COLO829 (cell line): ENCODE data around the gene MTX1.
"Not testable (repeated sequence)": the region's sequence is repeated elsewhere in the genome, so short reads cannot be mapped to it uniquely, and the experiment has no call there.

Source experiments
- DNase-seq: peaks from one replicate; pipeline ENCODE4 v3.0.0; 2012; ENCODE audit warnings: low spot score

Gene MTX1, protein sequence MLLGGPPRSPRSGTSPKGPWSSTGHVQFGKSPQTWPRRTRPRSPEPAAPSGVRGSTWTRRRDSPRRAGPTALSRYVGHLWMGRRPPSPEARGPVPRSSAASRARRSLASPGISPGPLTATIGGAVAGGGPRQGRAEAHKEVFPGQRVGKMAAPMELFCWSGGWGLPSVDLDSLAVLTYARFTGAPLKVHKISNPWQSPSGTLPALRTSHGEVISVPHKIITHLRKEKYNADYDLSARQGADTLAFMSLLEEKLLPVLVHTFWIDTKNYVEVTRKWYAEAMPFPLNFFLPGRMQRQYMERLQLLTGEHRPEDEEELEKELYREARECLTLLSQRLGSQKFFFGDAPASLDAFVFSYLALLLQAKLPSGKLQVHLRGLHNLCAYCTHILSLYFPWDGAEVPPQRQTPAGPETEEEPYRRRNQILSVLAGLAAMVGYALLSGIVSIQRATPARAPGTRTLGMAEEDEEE

DNA sequence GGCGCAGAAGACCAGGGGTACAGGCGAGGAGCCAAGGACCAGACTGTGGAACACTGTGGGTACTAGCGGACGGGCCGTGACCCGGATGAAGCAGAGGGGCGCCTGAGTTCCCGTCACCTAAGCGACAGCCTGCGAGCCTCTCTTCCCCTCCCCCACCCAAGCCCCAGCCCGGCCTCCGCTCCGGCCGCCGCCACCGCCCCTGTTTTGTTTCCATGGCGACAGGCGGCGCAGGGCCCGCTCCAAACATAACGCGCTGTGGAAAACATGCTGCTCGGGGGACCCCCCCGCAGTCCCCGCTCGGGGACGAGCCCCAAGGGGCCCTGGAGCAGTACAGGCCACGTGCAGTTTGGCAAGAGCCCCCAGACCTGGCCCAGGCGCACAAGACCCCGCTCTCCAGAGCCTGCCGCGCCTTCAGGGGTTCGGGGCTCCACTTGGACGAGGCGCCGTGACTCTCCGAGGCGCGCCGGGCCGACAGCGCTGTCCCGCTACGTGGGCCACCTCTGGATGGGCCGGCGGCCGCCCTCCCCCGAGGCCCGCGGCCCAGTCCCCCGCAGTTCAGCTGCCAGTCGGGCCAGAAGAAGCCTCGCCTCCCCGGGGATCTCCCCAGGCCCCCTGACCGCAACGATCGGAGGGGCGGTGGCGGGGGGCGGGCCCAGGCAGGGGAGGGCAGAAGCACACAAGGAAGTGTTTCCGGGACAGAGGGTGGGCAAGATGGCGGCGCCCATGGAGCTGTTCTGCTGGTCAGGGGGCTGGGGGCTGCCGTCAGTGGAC, at the start of gene MTX1:
MTX1 (plus strand) TSS at position 155 of the 771 bp plus-strand sequence; CDS start at position 265, 110 bp downstream.
- DNase-seq = peak; percentile 78

DNA sequence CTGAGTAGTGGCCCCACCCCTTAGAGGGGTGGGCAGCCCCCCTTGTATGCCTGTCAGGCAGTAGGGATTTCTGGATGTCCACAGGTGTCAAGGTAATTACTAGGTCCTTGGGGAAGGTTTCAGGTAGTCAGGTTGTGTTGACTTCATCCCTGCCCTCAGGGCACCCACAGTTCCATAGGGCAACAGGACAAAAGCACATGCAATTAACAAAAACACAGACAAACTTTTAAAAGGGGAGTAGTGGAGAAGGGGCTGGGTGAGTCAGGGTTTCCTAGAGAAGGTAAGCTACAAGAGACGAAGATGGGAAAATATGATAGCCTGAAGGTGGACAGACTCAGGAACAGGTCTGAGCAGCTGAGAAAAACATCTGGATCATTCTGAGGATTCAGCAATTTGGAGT, 49.5 kb upstream of the MTX1 start:
- no peak for DNase-seq

- DNase-seq = no peak
Observed at GRCh38 chr1:155160128-155160527, 48.4 kb upstream of the MTX1 start.

DNA sequence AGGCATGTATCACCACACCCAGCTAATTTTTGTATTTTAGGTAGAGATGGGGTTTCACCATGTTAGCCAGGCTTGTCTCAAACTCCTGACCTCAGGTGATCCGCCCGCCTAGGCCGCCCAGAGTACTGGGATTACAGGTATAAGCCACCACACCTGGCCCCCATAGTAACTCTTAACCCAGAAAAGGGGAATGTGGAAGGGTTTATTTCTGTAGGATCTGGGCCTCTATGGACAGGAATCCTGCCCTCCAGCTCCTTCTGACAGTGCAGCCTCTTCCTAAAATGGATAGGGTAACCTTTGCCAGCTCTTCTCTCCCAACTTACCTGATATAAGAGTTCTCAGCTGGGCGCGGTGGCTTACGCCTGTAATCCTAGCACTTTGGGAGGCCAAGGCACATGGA, 45.9 kb upstream of the MTX1 start:
- not testable (repeated sequence) for DNase-seq

- not testable (repeated sequence) for DNase-seq
Observed at GRCh38 chr1:155163785-155164184, 44.7 kb upstream of the MTX1 start.

DNA sequence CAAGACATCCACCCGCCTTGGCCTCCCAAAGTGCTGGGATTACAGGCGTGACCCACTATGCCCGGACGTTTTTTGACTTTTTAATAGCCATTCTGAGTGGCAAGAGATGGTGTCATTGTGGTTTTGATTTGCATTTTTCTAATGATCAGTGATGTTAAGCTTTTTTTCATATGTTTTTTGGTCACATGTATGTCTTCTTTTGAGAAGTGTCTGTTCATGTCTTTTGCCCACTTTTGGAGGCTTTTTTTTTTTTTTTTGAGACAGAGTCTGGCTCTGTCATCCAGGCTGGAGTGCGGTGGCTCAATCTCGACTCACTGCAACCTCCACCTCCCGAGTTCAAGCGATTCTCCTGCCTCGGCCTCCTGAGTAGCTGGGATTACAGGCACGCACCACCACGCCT, 43.9 kb upstream of the MTX1 start:
- DNase-seq = not testable (repeated sequence)

DNA sequence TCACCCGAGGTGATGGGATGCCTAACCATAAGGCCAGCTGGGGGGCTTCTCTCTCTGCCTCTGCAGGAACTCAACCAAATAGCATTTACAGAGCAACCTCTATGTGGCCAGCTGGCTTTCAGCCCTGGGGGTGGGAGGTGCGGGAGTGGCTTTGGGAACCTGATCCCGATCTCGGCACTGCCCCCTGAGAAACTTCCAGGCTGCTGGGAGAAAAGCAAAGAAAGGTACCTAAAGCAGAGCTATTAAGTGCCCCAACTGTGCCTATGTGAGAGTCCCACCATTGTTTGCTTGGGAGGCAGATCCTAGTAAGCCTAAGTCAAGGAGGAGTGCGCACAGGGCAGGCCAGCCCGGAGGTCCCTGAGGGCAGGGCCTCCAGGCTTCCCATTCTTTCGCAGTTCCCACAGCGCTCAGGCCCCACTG, 42.4 kb upstream of the MTX1 start:
- DNase-seq = no peak

- DNase-seq = no peak
Observed at GRCh38 chr1:155166471-155167165, 41.9 kb upstream of the MTX1 start.

- peak; percentile 82 for DNase-seq
Observed at GRCh38 chr1:155167166-155168104, 41.1 kb upstream of the MTX1 start.

GRCh38 chr1:155168105-155168445, 40.4 kb upstream of the MTX1 start:
- DNase-seq = not testable (repeated sequence)

DNA sequence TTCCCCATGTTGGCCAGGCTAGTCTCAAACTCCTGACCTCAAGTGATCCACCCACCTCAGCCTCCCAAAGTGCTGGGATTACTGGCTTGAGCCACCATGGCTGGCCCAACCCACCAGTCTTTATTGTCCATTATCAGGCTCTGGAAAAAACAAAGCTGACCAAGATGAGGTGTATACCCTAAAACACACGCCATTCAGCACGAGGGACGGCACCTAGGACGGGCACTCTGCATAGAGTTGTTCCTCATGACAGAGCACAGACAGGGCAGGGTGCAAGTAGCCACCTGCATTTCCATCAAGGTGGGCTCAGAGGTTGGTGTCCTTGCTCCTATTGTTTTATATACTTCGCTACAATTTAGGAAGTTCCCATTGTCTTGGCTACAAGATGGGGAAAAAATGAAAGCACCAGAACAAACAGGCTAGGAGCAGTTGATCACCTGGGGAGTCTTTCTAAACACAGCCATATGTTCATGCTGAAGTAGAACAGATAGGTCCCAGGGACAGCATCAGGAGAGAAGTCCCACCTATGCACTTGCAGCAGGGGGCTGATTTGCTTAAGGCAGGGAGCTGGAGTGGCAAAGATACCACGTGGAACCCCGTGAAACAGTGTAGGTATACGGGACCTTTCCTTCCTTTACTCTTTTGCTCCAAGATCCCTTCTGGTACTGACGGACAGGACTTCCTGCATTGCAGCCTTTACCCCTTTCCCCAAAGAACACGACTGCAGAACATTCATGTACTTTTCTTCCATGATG, 39.9 kb upstream of the MTX1 start:
- DNase-seq = no peak

GRCh38 chr1:155169541-155169940, 39.0 kb upstream of the MTX1 start:
- no peak for DNase-seq

DNA sequence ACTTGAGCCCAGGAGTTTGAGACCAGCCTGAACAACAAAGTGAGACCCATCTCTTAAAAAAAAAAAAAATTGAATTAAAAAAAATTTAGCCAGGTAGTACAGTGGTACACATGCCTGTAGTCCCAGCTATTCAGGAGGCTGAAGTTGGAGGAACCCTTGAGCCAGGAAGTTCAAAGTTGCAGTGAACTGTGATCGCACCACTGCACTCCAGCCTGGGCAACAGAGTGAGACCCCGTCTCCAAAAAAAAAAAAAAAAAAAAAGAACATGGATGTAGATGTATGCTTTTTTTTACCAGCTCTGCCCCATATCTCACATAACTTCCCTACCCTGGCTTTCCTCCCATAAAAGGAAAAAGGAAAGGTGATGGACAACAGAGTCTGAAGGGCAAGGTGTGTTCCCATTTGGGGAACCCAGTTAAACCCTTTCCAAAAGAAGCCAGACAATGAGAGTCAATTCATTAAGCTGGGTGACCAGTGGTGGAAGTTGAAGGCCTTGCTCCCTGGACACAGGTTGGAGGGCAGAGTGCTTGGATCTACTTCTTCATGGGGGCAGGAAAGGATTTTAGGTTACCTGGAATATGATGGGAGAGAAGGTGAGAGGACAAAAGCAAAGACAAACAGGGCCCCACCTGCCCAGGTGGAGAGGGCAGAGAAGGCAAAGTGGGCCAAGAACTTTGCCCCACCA, 38.3 kb upstream of the MTX1 start:
- no peak for DNase-seq

- DNase-seq = no peak
Observed at GRCh38 chr1:155170806-155171205, 37.7 kb upstream of the MTX1 start.

- DNase-seq = no peak
Observed at GRCh38 chr1:155171836-155172731, 36.4 kb upstream of the MTX1 start.

- peak; percentile 100 for DNase-seq
Observed at GRCh38 chr1:155172732-155173477, 35.6 kb upstream of the MTX1 start, which contains the start of gene KRTCAP2. TSS of gene KRTCAP2 (minus strand) at chr1:155173304. CDS start at chr1:155173224, 80 bp downstream.

GRCh38 chr1:155173478-155174323, 34.8 kb upstream of the MTX1 start, which contains the start of gene TRIM46:
TSS of gene TRIM46 (plus strand) at chr1:155173849. CDS start at chr1:155173967, 118 bp downstream.
- DNase-seq = peak; percentile 72
